Raji (cell line): ENCODE measurements around the gene P2RY11.

Experiments
- POLR2A ChIP-seq: IDR thresholded peaks from 2 replicates; pipeline ENCODE4 v1.6.1; 2011; ENCODE audit warnings: low read depth, low read length, control low read depth; ENCODE audit not compliant: insufficient read depth

P2RY11 gene

DNA sequence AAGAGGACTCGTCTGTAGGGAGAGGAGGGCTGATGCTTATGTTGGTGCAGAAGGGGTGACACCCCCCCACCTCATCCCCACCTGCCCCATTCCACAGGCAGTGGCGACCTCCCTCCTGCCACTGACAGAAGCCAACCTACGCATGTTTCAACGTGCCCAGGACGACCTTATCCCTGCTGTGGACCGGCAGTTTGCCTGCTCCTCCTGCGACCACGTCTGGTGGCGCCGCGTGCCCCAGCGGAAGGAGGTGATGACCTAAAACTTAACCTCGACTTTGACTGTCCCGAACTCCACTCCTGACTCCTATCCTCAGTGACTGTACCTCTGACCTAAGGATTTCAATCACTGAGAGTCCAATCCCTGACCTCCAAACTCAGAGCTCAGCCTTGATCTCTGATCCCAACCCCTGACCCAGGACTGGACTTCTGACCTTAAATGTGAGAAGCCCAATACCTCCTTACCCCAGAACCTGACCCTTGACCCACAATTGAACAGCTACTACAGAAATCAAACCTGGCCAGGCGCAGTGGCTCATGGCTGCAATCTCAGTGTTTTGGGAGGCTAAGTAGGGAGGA lies 21.6 kb upstream of the P2RY11 start:
- no peak for TF ChIP-seq POLR2A

DNA sequence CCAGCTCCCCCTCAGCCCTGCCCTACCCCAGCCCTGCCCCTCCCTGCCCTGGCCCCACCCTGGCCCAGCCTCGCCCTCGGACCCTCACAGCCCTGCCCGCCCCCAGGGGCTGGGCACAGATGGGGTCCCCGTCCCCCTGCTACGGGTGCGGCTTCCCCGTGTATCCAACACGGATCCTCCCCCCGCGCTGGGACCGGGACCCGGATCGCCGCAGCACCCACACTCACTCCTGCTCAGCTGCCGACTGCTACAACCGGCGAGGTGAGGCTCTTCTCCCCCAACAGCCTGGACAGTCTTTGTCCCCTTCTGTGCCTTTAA lies 20.2 kb upstream of the P2RY11 start:
- TF ChIP-seq POLR2A: no peak

DNA sequence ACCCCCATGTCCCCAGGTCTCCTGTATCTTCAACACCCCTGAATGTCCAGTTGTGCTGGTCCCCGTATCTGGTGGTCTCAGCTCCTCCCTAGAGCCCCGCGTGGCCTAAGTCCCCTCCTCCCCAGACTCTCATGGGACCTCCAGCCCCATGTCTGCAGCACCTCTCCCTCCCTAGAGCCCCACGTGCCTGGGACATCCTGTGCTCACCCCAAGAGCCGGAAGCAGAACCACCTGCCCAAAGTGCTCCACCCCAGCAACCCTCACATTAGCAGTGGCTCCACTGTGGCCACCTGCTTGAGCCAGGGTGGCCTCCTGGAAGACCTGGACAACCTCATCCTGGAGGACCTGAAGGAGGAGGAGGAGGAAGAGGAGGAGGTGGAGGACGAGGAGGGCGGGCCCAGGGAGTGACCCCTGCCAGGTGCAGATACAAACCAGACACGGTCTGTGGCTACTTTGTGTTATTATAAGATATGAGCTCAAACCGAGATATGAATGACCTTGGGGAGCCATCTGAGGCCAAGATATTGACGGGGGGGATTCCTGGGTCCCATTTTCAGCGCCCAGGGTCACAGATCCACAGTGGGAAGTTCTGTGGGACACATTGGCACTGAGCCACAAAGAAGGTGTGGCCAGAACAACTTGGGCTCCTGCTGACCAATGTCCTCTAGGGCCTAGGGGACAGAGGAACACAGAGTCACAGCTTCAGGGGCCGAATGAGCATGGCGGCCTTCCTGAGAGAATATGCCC lies 19.4 kb upstream of the P2RY11 start:
- no peak for TF ChIP-seq POLR2A

DNA sequence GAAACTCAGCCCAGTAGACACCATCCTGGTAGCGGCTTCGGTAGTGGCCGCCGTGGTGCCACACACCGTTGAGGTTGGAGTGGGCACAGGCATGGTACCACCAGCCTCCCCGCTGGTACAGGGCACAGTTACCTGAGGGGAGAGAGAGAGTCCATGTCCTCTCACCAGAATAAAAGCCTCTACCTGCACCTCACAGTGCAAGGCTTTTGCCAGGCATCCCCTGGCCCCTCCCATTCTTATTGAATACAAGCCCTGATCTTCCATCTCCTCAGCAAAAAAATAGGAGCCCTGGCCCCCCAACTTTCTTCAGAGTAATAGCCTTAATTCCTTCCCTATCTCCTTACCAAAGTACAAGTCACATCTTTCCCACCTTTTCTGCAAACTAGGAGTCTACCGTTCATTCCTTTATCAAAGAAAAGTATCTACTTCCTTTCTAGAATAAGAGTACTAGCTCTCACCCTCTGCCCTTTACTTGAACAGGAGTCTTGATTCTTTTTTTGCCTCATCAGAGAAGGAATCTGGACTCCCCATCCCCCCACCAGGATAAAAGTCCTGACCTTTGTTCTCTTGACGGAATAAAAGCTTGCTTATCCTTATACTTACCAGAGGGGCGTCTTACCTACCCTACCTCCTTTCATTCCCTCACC lies 18.7 kb upstream of the P2RY11 start:
- TF ChIP-seq POLR2A: no peak

DNA sequence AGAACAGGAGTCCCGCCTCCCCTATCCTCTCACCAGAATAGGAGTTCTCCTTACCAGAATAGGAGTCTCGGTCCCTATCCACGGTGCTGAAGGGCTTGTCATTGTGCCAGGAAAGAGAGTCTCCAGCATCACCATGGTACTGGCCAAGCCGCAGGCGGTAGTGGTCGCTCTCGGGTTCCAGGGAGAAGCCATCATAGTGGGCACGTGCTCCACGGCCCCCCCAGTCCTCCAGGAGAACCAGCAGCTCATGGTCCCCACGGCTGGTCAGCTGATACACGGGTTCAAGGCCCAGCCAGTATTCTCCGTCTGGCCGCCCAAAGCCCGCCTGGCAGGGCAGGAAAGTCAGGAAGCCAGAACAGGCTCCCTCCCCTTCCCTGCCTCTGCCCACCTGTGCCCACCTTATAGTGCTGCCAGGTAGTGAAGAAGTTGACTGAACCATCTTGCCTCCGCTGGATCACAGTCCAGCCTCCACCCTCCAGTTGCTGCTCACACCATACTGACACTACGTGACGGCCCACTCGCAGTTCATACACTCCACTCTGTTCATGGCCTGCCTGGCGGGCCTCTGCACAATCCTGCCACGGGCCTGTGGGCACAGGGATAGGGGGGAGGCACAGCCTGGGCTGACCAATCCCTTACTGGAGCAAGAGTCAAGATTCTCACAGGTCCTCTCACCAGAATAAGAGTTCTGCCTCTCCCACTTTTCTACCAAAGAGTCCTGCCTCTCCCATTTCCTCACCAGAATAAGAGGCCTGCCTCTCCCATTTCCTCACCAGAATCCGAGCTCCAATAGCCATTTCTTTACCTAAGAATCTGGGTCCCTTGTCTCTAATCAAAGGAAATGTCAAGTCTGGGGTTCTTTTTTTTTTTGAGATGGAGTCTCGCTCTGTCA lies 18.0 kb upstream of the P2RY11 start:
- no peak for TF ChIP-seq POLR2A

DNA sequence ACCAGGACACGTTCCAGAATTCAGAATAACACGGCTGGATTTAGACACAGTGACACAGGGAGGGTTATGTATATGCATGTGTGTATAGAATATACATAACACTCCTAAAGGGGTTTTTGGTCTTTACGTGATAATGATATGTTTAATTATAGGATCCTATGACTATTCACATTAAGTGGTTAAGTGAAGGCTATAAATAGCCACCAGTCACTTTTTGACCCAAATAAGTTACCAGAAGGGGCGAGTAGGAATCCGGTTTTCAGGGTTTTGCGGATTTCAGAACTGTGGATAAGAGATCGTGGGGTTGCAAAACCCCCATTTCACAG lies 15.9 kb upstream of the P2RY11 start:
- TF ChIP-seq POLR2A: no peak

DNA sequence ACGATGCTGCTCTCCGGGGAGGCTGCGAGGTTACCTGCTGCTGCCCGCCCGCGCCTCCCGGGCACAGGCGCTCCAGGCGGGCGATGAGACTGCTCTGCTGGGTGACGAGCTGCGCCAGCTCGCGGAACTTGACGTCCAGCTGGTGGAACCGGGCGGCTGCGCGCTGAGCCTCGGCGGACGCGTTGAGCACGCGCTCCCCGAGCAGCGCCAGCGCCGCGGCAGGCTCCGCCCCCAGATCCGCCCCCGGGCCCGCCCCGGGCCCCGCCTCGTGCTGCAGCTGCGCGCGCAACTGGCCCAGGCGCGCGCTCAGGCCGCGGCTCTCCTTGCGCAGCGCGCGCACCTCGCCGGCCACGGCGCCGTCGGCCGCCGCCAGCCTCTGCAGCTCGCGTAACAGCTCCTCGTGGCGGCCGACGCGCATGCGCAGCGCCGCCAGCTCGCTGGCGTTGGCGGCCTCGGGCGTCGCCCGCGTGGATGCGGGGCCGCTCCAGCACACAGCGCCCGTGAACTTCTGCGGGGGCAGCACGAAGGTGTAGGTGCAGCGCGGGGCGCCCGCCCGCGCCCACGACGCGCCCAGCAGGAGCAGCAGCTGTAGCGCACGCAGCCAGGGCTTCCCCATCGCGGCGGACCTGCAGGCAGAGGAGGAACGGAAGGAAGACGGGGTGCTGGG lies 15.4 kb upstream of the P2RY11 start:
- peak; percentile 76 for TF ChIP-seq POLR2A

DNA sequence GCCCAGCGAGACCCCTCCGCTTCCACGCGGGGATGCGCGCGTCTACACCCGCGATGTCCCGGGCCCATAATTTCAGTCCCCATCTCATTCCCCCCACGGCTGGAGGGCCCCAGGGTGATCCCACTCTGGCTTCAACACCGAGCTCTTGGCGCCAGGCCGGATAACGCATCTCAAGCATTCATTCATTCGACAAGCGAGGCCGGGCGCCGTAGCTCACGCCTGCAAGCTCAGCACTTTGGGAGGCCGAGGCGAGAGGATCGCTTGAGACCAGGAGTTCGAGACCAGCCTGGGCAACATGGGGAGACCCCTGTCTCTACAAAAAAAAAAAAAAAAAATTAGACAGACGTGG lies 14.9 kb upstream of the P2RY11 start:
- no peak for TF ChIP-seq POLR2A

DNA sequence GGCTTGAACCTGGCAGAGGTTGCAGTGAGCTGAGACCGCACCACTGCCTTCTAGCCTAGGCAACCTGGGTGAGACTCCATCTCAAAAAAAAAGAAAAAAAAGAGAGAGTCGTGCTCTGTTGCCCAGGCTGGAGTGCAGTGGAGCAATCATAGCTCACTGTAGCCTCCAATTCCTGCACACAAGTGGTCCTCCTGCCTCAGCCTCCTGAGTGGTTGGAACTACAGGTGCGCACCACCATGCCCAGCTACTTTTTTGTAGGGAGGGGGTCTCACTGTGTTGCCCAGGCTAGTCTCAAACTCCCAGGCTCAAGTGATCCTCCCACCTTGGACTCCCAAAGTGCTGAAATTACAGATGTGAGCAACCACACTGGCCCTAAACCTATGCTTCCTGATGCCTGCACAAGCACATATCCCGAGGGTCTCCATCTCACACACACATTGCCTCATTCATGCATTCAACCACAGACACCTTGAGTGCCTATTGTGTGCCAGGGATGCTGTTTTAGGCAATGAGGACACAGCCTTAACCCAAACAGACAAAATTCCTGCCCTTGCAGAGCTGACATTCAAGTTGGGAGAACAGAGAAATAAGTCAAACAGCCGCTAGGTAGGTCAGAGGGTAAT lies 11.2 kb upstream of the P2RY11 start:
- TF ChIP-seq POLR2A: no peak

DNA sequence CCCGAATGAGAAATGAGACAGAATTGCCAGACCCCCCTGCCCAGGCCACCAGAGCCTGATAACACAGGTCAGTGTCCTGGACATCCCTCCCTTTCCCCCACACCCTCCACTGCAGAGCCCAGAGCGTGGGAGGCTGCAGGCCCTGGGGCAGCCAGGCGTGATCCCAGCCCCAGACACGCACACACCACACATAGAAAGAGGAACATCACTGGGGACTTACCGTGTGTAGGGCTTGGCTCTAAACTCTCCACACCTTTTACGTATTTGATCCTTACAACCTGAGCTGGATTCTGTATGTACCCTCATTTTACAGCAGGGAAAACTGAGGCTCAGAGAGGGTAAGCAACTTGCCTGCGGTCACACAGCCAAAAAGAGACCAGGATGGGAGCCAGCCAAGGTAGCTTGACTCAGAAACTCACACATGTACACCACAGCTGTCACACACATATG lies 8.7 kb upstream of the P2RY11 start:
- TF ChIP-seq POLR2A: peak; percentile 37; the same call in 1 of the 2 replicates

DNA sequence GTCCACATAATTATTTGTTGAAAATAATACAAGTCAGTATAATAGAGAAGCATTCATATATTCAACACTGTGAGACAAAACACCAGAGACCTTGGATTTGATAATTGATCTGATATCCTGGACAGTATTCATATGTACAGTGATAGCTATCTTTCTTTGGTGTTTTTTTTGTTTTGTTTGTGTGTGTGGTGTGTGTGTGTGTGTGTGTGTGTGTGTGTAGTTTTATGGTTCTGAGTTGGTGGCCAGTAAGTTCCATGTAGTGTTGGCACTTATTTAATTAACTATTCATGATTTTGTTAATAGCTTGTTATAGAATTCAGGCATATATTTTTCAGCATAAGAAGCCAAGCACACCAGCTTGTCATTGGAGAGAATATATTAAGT lies 7.4 kb upstream of the P2RY11 start:
- TF ChIP-seq POLR2A: no peak

DNA sequence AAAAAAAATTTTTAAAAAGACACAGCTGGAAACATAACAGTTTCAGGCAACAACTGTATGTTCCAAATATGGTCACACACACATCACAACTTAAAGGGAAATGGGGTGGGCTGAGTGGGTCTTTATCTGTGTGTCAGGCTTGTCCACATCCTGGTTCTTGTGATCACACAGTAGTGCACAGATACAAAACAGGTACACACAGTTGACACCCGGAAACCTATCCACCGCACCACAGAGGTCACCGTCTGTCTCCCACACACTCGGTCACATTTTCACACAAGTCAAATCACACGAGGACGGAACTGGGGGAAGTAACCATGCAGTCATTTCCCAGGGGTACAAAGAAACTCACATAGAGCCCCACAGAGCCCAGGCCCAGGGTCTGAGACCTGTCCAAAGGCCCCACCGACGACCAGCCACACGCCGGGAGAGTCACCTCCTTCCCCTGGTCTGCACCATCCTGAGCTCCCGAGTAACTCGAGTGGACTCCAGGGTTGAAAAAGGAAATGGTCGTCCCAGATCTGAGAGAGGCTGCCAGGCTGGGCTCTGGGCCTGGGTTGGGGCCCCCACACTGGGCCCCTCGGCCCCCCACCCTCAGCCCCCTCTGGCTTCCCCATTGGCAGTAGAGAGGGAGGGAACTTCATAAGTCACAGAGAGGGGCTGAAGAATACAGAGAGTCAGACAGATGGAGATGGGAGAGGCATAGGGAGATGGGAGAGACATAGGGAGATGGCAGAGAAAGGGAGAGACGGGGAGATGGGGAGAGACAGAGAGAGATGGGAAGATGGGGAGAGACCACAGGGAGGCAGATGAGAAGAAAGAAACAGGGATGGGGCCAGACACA lies 6.6 kb upstream of the P2RY11 start:
- peak; percentile 52 for TF ChIP-seq POLR2A

DNA sequence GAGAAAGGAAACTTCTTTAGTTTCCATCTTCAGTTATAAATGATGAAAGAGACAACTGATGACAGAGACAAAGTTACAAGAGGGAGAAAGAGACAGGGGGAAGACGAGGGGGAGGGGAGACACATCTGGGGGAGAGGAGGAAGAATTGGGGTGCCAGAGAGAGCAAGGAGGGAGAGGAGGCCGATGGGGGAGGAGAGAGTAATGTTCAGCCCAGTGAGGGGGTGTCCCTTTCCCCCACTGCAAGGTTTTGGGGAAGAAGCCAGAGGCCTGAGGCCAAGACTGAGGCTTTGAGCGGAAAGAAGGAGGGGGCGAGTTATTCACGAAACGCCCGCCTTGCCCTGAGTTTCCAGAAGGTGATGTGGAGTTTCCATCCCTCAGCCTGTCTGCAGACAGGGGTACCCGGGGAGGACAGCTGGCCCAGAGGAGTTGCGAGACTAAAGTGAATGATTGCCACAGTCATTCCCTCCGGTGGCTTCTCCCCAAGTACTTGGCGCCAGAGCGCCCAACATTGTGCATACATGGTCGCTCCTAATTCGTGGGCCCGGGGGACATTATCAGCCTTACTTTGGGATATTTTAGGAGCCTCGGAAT lies 5.9 kb upstream of the P2RY11 start:
- TF ChIP-seq POLR2A: no peak
